ENCODE data around the gene SRSF10. TPM values are rescaled to one million over a fixed set of nuclear protein-coding genes. Genes with fewer than 3 reads are reported as not detected.
"Not testable (repeated sequence)": the region's sequence is repeated elsewhere in the genome, so short reads cannot be mapped to it uniquely, and the experiment has no call there.

The SRSF10 gene
- total RNA-seq, 1 experiment from 2014 or later = 96.2 TPM

- H3K4me2 ChIP-seq = no peak overlapping the region
- TF ChIP-seq EZH2 (IDR thresholded peaks at IDR 0.05; ENCODE audit: low read depth) = no peak
- TF ChIP-seq, protein P1, sequence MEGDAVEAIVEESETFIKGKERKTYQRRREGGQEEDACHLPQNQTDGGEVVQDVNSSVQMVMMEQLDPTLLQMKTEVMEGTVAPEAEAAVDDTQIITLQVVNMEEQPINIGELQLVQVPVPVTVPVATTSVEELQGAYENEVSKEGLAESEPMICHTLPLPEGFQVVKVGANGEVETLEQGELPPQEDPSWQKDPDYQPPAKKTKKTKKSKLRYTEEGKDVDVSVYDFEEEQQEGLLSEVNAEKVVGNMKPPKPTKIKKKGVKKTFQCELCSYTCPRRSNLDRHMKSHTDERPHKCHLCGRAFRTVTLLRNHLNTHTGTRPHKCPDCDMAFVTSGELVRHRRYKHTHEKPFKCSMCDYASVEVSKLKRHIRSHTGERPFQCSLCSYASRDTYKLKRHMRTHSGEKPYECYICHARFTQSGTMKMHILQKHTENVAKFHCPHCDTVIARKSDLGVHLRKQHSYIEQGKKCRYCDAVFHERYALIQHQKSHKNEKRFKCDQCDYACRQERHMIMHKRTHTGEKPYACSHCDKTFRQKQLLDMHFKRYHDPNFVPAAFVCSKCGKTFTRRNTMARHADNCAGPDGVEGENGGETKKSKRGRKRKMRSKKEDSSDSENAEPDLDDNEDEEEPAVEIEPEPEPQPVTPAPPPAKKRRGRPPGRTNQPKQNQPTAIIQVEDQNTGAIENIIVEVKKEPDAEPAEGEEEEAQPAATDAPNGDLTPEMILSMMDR (conservative IDR thresholded peaks at IDR 0.05) = no peak
- CTCF ChIA-PET = no interaction called here
These were observed 39.9 kb upstream of the SRSF10 start for GRCh38 chr1:24020025-24020424.

DNA sequence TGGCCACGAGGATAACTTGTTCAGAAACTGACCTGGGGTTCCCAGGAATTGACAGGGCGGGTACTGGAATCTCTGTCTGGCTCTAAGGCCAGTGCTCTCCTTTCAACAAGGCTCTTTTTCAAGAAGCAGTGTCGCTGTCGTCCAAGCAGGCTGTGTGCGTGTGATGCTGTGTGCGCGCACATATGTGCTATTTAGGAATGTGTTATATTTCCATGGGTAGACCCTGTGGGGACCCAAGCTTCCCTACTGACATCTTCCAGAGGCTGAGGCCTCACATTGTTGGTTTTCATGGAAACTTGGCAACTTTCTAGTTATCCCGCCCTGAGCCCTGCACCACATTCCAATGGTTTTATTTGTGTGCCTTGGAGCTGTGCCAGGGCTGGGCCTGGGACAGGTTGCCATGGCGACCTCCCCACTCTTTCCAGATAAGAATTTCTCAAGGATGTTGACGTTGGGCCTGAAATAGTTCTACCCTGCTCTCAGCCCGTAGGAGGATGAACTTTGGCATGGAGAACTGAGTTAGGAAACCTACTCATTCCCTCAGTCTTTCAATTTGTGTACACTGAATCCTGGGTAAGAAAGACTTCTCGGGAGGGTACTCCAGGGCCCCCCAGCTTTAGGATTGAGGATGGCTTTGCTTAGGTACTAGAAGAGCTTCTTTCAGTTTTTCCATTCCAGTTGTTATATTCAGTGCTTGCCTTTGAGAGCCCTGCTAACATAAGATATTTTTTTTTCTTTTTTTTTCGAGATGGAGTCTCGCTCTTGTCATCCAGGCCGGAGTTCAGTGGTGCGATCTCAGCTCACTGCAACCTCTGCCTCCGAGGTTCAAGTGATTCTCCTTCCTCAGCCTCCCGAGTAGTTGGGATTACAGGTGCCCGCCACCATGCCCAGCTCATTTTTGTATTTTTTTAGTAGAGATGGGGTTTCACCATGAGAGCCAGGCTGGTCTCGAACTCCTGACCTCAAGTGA, 38.8 kb upstream of the SRSF10 start:
- intact Hi-C loops (cut with micrococcal nuclease; ENCODE audit: unreplicated experiment) = loop anchor here (2.0 kb wide), 1 partner anchor 38 kb away; the partner anchor contains the start of gene SRSF10
- peaks cover 55% of the 10 kb centered on the region for H3K4me1 ChIP-seq (replicated peaks; ENCODE audit: insufficient read depth)
- peak overlapping the region; percentile 95 for H3K27ac ChIP-seq
- ChIA-PET CTCF (interaction anchor here (0.5 to 1.2 kb wide), 5 partner anchors 10 to 183 kb away, joined by 3 read pairs; no protein-coding TSS in a partner anchor), POLR2A (ENCODE audit: unreplicated experiment) (interaction anchor here (0.5 to 0.6 kb wide), 2 partner anchors 17 to 1193 kb away, joined by 3 to 4 read pairs; no protein-coding TSS in a partner anchor)
- peak overlapping the region; percentile 26; the same call in 1 of the 2 replicates for H3K4me3 ChIP-seq
- no peaks in the 10 kb centered on the region for H4K20me1 ChIP-seq (ENCODE audit: insufficient read depth)
- peak overlapping the region; percentile 86 for H3K4me2 ChIP-seq
- DNase-seq = peak; percentile 93 to 95
- H3K27me3 ChIP-seq (ENCODE audit: insufficient read depth, low read depth) = no peaks in the 10 kb centered on the region
- H3K9me3 ChIP-seq (ENCODE audit: insufficient read depth, low read depth) = no peaks in the 10 kb centered on the region
- H3K9me2 ChIP-seq (ENCODE audit: insufficient read depth) = no peaks in the 10 kb centered on the region
- H3F3A ChIP-seq (ENCODE audit: insufficient read depth, low read depth) = peaks cover 35% of the 10 kb centered on the region
- 0 out of 2 replicates have a peak overlapping the region, but pooled peaks have one; percentile 68 for H2AFZ ChIP-seq
- BruUV-seq (replicated peaks) = TSS peak; percentile 52
- no peaks in the 10 kb centered on the region for H3K79me2 ChIP-seq (ENCODE audit: low read depth)
- H3K36me3 ChIP-seq (ENCODE audit: low read depth) = no peaks in the 10 kb centered on the region
- TF ChIP-seq, protein P1 (conservative IDR thresholded peaks at IDR 0.05) = no peak
- no peak for TF ChIP-seq EZH2 (IDR thresholded peaks at IDR 0.05; ENCODE audit: low read depth)

More at GRCh38 chr1:24020025-24020424, 39.9 kb upstream of the SRSF10 start:
- Histone ChIP-seq H3K9me2 (ENCODE audit: insufficient read depth) (no peaks in the 10 kb centered on the region), H3K4me3 (no peak overlapping the region), H3K79me2 (ENCODE audit: low read depth) (no peaks in the 10 kb centered on the region), H3K27ac (no peak overlapping the region), H3K27me3 (ENCODE audit: insufficient read depth, low read depth) (no peaks in the 10 kb centered on the region), H3K36me3 (ENCODE audit: low read depth) (no peaks in the 10 kb centered on the region), H3K4me1 (replicated peaks; ENCODE audit: insufficient read depth) (peaks cover 55% of the 10 kb centered on the region), H3F3A (ENCODE audit: insufficient read depth, low read depth) (peaks cover 35% of the 10 kb centered on the region), H3K9me3 (ENCODE audit: insufficient read depth, low read depth) (no peaks in the 10 kb centered on the region), H2AFZ (no peak overlapping the region), H4K20me1 (ENCODE audit: insufficient read depth) (no peaks in the 10 kb centered on the region)
- POLR2A ChIA-PET (ENCODE audit: unreplicated experiment) = no interaction called here
- no TSS peak for BruUV-seq (replicated peaks)
- no peak for DNase-seq
- intact Hi-C loops (cut with micrococcal nuclease; ENCODE audit: unreplicated experiment) = no loop called here

DNA sequence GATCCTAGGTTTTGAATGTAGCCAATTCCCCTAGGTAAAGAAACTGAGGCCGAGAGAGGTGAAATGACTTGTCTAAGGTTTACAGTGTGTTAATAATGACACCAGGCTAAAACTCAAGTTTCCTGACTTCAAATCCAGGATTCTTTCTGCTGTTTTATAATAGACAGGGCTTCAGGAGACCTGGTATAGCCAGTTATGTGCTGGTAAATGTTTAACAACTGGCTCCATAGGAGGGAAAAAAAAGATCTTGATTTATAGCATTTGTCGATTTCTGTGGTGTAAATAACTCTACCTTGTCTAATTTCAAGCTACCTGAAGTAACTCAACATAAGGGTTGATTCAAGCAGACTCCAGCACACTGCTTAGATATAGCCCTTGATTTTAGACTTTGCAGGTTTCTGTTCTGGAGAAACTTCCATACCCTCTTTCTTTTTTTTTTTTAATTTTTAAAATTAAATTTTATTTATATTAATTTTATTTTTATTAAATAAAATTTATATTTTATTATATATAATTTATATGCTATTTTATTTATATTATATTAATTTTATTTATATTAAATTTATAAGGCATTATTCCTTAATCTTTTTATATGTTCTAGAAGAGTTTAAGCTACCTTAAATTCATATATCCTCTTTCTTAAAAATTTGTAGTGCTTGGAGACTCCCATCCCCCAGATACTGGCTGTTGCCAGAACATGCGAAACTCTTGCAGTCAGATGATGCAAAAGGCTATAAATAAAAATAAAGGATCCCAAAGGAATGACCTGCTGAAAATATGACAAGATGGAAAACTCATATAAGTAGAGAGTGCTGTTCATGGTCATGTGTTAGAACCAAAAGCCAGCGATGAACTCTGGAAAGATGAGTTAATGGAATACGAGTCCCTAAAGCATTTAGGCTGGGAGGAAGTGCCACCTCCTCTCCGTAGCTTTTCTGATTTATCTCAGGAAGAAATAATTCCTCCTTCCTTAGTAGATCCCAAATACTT, 35.4 kb upstream of the SRSF10 start:
- H3K4me2 ChIP-seq = no peak overlapping the region
- no peaks in the 10 kb centered on the region for H4K20me1 ChIP-seq (ENCODE audit: insufficient read depth)
- peaks cover 27% of the 10 kb centered on the region for H3F3A ChIP-seq (ENCODE audit: insufficient read depth, low read depth)
- no peak overlapping the region for H3K4me3 ChIP-seq
- intact Hi-C loops (cut with micrococcal nuclease; ENCODE audit: unreplicated experiment) = no loop called here
- ChIA-PET POLR2A (ENCODE audit: unreplicated experiment) (no interaction called here), CTCF (no interaction called here)
- no peaks in the 10 kb centered on the region for H3K27me3 ChIP-seq (ENCODE audit: insufficient read depth, low read depth)
- peaks cover 29% of the 10 kb centered on the region for H3K4me1 ChIP-seq (replicated peaks; ENCODE audit: insufficient read depth)
- no peaks in the 10 kb centered on the region for H3K9me2 ChIP-seq (ENCODE audit: insufficient read depth)
- TF ChIP-seq EZH2 (IDR thresholded peaks at IDR 0.05; ENCODE audit: low read depth) = no peak
- TF ChIP-seq, protein P1 (conservative IDR thresholded peaks at IDR 0.05) = no peak
- no peak overlapping the region for H2AFZ ChIP-seq
- no peaks in the 10 kb centered on the region for H3K9me3 ChIP-seq (ENCODE audit: insufficient read depth, low read depth)
- no peaks in the 10 kb centered on the region for H3K79me2 ChIP-seq (ENCODE audit: low read depth)
- no peak overlapping the region for H3K27ac ChIP-seq
- H3K36me3 ChIP-seq (ENCODE audit: low read depth) = no peaks in the 10 kb centered on the region
- BruUV-seq (replicated peaks) = no TSS peak
- no peak for DNase-seq

- H3K4me3 ChIP-seq; H3K36me3 ChIP-seq (ENCODE audit: low read depth); H2AFZ ChIP-seq; H3K9me2 ChIP-seq (ENCODE audit: insufficient read depth); H3K4me2 ChIP-seq; H3K9me3 ChIP-seq (ENCODE audit: insufficient read depth, low read depth); H3K27ac ChIP-seq; H3K27me3 ChIP-seq (ENCODE audit: insufficient read depth, low read depth); H4K20me1 ChIP-seq (ENCODE audit: insufficient read depth); intact Hi-C loops (cut with micrococcal nuclease; ENCODE audit: unreplicated experiment); DNase-seq; BruUV-seq (replicated peaks); CTCF ChIA-PET; POLR2A ChIA-PET (ENCODE audit: unreplicated experiment); H3K79me2 ChIP-seq (ENCODE audit: low read depth): not testable (repeated sequence)
- H3K4me1 ChIP-seq (replicated peaks; ENCODE audit: insufficient read depth) = peaks cover 29% of the 10 kb centered on the region
- peaks cover 16% of the 10 kb centered on the region; the same call in 1 of the 2 replicates for H3F3A ChIP-seq (ENCODE audit: insufficient read depth, low read depth)
These were observed 32.8 kb upstream of the SRSF10 start for GRCh38 chr1:24012878-24013277.
